GM21528 (cell line): ENCODE results near the gene SORL1.

Experiments used
- ATAC-seq: cut with Tn5 transposase; IDR thresholded peaks from one replicate; pipeline ENCODE4 v1.9.1; 2021; ENCODE audit warnings: mild to moderate bottlenecking, moderate library complexity; ENCODE audit not compliant: unreplicated experiment, low FRiP score

Gene SORL1

DNA sequence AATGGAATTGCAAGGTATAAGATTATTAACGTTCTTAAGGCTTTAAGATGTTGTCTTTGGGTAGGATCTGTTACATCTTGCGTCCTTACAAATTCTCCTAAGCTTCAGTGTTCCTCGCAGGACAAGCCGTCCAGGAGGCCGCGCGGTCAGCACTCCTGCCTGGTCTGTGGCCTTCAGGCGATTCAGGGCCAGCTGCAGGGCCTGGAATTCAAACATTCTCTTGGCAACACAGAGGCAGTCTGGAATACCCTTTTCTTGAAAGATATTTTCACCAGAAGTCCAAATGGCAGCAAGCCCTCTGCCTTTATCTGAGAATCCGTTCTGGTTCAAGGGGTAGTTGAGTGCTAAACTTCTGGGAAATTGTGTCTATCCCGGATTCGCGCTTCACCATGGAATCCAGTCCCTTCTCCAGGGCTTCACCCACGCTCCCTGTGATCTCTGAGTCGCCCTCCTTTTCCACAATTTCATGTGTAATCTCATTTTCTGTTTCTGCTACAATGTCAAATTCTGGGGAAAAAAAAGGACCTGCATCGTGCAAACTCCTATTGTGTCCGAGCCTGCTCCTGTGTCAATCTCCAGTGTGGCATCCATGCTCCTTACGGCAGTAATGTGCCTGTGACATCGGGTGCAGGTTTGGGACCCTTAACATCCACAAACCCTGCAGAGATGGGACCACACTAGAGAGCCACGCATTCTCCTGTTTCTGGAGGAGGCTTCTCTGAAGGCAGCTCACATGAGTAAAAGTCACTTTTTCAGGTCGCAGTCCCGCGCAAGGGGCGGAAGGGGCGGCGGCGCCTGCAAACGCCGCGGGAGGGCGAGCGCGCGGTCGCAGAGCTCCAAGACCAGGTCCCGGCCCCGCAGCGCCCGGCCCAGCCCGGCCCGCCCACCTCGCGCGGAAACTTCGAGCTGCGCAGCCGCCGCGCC, 25.4 kb upstream of the SORL1 start:
- ATAC-seq, result no peak

- no peak for ATAC-seq
Observed at GRCh38 chr11:121427400-121427744, 24.7 kb upstream of the SORL1 start.

DNA sequence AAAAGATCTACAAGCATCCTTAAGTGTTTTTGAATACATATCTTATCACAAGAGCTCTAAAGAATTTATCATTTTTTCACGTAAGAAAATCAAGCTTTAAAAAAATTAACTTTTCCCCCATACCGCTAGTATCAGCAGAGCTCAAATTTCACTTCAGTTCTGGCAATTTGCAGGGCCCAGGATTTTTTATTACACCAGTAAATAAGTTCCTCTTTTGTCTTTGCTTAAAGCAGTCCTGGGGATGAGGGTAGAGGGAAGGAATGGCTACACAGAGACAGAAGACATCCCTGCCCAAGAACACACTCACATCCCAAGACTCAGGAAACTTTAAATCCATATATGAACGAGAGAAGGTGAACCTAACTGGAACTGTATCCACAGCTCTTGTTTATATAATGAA, 22.6 kb upstream of the SORL1 start:
- ATAC-seq, result no peak

GRCh38 chr11:121431820-121432526, 20.1 kb upstream of the SORL1 start:
- no peak for ATAC-seq

DNA sequence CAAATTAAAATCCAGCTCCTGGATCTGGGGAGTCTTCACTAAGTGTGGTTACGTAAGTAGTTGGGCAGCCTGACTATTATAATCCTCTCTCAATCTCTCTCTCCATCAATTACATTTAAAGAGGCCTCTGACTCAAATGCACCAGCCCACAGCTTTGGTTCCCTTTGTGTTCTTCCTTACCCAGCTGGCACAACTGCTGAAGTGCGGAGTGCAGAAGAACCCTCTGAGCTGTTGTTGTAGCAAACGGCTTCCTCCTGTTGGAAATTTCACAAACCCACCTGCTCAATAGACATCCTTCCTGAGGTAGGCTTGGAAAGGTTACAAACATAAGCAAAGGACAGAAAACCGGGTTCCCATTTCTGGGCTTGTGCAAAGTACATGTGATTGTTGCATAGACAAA, 17.0 kb upstream of the SORL1 start:
- no peak for ATAC-seq

DNA sequence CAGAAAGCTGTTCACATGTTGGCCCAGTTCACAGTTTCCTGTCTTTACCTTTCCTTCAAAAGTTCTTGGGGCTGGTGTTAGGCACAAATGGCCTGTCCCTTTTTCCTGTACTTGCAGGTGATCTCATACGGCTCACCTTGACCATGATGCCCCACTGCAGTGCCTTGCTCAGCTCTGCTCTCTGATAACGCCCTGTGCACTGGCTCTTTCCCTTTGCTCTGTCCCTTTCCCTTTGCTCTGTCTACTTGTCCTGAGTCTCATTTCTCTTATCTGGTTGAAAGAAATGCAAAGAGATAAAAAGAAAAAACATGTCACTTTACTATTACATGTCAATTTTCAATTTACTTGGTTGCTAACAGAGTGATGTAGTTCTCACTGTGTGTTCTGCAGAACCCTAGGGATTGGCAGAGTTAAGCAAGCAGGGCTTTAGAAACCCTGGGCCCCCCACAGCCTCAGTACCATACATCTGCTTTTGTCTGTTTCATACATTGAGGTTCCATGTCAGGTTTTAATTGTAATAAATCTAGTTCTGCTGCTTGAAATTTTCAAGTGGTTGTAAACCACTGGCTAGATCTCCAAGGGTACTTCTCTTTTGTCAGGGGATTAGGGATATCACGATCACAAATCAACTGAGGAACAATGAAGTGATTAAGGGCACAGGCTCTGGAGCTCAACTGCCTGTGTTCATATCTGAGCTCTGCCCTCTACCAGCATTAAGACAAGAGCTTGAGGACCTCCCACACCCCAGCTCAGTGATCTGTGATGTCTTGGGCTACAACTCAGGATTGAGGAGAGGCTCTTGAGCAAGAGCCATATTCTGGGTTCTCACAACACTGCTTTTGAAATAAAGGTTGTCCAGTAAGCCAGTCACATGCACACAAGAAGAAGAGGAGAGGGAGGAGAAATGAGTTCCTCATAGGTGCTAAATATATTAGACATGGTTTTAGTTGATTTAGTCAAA, 16.3 kb upstream of the SORL1 start:
- ATAC-seq, result no peak

DNA sequence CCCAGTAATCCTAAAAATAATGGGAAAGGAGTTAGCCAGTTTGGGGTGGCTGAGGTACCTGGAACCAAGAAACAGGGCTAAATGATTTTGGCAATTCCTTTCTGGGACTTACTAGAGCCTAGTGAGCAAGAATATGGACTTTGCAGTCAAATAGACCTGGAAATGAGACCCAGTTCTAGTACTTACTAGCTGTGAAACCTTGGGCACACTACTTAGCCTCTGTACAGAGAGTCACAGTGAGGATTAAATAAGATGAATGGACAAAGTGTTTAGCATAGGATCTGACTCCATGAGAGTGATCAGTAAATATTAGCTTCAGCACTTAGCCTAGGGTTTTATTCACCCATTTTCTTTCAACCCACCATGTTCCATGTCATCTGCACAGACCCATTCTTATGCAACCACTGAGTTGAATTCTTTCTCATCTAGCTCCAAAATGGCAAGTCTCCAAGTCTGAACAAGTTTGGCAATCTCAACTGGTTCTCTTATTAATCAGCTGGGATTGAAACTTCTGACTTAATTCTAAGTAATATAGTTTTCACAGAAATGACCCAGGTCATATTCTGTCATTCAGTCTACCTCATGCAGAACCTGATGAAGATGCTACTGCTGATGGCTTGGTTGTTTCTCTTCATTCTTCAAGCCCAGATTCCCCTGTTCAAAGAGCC, 15.0 kb upstream of the SORL1 start:
- ATAC-seq, result no peak

DNA sequence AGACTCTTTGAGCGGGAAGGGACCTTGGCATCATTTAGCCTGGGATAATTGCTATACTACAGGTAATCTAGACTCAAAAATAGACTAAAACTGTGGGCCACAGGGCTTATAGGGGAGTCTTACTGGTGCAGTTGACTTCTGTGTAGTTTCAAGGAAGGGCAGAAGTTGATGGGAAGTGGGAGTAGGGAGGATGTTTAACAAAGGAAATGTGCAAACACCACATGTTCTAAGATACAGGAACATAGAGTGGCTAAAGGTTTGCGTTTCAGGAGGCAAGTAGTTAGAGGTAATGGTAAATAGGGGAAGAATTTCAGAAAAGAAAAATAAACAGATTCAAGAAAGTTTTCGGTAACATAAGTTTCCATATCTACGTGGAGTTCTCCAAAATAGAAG, 14.4 kb upstream of the SORL1 start:
- no peak for ATAC-seq

- ATAC-seq, result no peak
Observed at GRCh38 chr11:121439337-121439736, 12.8 kb upstream of the SORL1 start.

- no peak for ATAC-seq
Observed at GRCh38 chr11:121439759-121440158, 12.4 kb upstream of the SORL1 start.

GRCh38 chr11:121441521-121441920, 10.6 kb upstream of the SORL1 start:
- no peak for ATAC-seq

DNA sequence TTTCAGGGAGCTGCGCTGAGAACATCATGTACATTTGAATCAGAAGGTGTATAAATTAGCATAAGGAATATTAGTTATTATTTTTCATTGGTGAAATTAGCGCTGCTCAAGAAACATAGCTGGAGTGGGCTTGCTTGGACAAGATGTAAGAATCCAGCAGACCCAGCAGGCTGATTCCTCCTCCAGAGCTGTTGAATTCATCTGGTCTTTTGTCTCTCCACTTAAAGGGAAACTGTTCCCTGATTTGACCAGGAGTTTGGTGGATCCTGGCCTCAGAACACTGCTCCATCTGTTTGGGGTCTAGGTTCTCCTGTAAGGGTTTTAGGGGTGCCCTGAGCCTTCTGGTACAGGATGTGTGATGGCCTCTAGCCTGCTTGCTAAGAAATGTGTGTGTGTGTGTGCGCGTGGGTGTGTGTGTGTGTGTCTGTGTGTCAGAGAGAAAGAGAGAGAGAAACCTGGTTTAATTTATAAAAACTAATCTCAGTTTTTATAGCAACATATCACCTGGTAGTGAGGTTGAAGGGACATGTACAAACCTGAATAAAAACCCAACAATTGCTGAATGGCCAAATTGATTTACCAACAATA, 8.3 kb upstream of the SORL1 start:
- ATAC-seq, result no peak

DNA sequence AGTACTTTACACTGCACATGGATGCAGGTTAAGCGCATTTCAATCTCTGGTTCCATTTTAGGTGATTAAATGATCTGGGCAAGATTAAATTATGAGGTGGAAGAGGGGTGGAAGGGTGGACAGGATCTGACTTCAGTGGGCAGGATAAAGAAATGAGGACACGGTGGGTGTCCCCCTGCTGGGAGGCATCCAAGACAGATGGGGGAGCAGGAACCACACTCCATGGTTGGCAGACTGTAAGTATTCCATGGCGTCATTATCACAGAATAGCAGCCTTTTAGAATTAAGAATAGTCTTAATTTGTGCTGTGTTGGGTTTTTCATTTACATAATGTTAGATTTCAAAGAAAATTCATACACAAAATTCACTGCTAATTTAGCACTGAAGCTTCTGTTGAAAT, 7.6 kb upstream of the SORL1 start:
- no peak for ATAC-seq

DNA sequence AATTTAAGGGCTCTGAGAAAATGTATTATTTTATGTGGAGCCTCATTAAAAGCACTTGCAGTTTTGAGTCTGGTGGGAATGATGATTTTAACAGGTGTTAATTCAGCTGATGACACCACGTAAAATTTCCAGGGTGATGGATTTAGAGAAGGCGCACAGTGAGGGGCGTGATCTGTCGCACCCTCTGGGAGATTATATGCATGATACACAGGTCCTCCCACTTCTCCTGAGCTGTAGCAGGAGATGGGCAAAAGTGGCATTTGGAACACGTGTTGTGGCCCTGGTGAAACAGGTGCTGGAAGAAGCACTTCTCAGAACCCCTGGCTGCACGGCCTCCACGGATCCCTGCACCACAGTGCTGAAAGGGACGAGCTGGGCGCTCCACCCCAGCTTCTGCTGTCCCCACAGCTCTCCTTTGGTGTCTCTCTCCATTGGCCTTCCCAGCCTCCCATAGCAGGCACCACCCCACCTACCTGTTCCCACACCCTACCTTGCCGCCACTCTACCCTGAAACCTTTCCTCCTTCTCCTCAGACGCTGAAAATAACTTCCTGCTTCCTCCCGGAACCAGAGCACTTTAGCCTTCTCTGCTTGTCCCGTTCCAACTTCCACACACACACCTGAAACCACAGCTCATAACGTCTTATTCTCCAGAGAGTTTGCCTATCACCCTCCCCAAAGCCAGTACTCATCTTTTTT, 6.9 kb upstream of the SORL1 start:
- ATAC-seq, result no peak

- ATAC-seq, result no peak
Observed at GRCh38 chr11:121446752-121447156, 5.4 kb upstream of the SORL1 start.

- no peak for ATAC-seq
Observed at GRCh38 chr11:121448011-121448410, 4.1 kb upstream of the SORL1 start.

- ATAC-seq, result no peak
Observed at GRCh38 chr11:121448431-121448941, 3.6 kb upstream of the SORL1 start.

DNA sequence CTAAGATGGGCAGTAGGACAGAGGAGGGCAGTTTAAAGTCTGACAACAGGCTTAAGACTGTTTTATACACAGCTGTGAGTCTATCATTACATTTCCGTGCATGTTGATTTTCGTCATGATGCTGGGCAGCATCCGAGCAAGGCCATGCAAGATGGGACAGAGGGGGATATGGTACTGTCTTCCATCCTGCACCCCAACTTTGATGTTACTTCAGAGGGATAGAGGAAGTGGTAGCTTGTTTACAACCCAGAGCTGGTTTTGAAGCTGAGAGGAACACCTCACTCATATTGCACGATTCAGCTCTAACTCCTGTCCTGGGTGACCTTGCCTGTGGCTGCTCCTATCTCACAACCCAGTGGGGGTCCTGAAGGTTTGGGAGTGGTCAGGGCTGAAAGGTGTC, 3.0 kb upstream of the SORL1 start:
- no peak for ATAC-seq

- no peak for ATAC-seq
Observed at GRCh38 chr11:121449626-121450025, 2.5 kb upstream of the SORL1 start.
